Measurements from ENCODE around the gene PIK3R3. TPM values are rescaled to one million over a fixed set of nuclear protein-coding genes. Genes with fewer than 3 reads are reported as not detected.
A peak's percentile ranks its signal among the peaks of the same experiment; 100 is the strongest.
"Not testable (repeated sequence)": the region's sequence is repeated elsewhere in the genome, so short reads cannot be mapped to it uniquely, and the experiment has no call there.

The PIK3R3 gene
- total and polyA plus RNA-seq, 9 donors: 8.1 to 18.3 (median 13.3) TPM

- not testable (repeated sequence) for DNase-seq; H3K4me1 ChIP-seq (ENCODE audit: control insufficient read depth, insufficient read depth, low read length); H3K27ac ChIP-seq (ENCODE audit: low read length); H3K27me3 ChIP-seq (ENCODE audit: control insufficient read depth, insufficient read depth, low read length); H3K36me3 ChIP-seq (ENCODE audit: control insufficient read depth, insufficient read depth, low read length); H3K9me3 ChIP-seq (replicated peaks; ENCODE audit: control insufficient read depth, low read depth, low read length); H3K4me3 ChIP-seq (ENCODE audit: low read length)
- WGBS (ENCODE audit: insufficient coverage): 100% methylated on average over 1 of the region's 4 CpGs
Observed at GRCh38 chr1:46093832-46094231, 38.6 kb downstream of the PIK3R3 start.

- WGBS (ENCODE audit: insufficient coverage): 100% methylated on average over 1 of the region's 1 CpG
- H3K4me1 ChIP-seq (ENCODE audit: control insufficient read depth, insufficient read depth, low read length): no peaks in the 10 kb centered on the region
Observed at GRCh38 chr1:46087891-46088290, 44.5 kb downstream of the PIK3R3 start.

GRCh38 chr1:46086576-46086975, 45.9 kb downstream of the PIK3R3 start:
- H3K4me3 ChIP-seq (ENCODE audit: low read length): no peak overlapping the region
- no peak overlapping the region for H3K27ac ChIP-seq (ENCODE audit: low read length)
- H3K27me3 ChIP-seq (ENCODE audit: control insufficient read depth, insufficient read depth, low read length): no peaks in the 10 kb centered on the region
- no peaks in the 10 kb centered on the region for H3K4me1 ChIP-seq (ENCODE audit: control insufficient read depth, insufficient read depth, low read length)
- no peaks in the 10 kb centered on the region for H3K36me3 ChIP-seq (ENCODE audit: control insufficient read depth, insufficient read depth, low read length)
- DNase-seq: no peak
- 80% methylated on average over 2 of the region's 5 CpGs for WGBS (ENCODE audit: insufficient coverage)
- no peaks in the 10 kb centered on the region for H3K9me3 ChIP-seq (replicated peaks; ENCODE audit: control insufficient read depth, low read depth, low read length)

More at GRCh38 chr1:46087891-46088290, 44.5 kb downstream of the PIK3R3 start:
- no peak overlapping the region for H3K4me3 ChIP-seq (ENCODE audit: low read length)
- no peaks in the 10 kb centered on the region for H3K9me3 ChIP-seq (replicated peaks; ENCODE audit: control insufficient read depth, low read depth, low read length)
- no peak overlapping the region for H3K27ac ChIP-seq (ENCODE audit: low read length)
- DNase-seq: no peak
- H3K36me3 ChIP-seq (ENCODE audit: control insufficient read depth, insufficient read depth, low read length): no peaks in the 10 kb centered on the region
- H3K27me3 ChIP-seq (ENCODE audit: control insufficient read depth, insufficient read depth, low read length): no peaks in the 10 kb centered on the region

GRCh38 chr1:46084553-46085451, 47.6 kb downstream of the PIK3R3 start:
- H3K9me3 ChIP-seq (replicated peaks; ENCODE audit: control insufficient read depth, low read depth, low read length): no peaks in the 10 kb centered on the region
- no peak for DNase-seq
- no peaks in the 10 kb centered on the region for H3K27me3 ChIP-seq (ENCODE audit: control insufficient read depth, insufficient read depth, low read length)
- H3K4me1 ChIP-seq (ENCODE audit: control insufficient read depth, insufficient read depth, low read length): no peaks in the 10 kb centered on the region
- no CpG with 5 or more reads among the region's 1 CpG for WGBS (ENCODE audit: insufficient coverage)
- H3K4me3 ChIP-seq (ENCODE audit: low read length): no peak overlapping the region
- no peak overlapping the region for H3K27ac ChIP-seq (ENCODE audit: low read length)
- H3K36me3 ChIP-seq (ENCODE audit: control insufficient read depth, insufficient read depth, low read length): peaks cover 2% of the 10 kb centered on the region

- DNase-seq: no peak
- no peaks in the 10 kb centered on the region for H3K4me1 ChIP-seq (ENCODE audit: control insufficient read depth, insufficient read depth, low read length)
Observed at GRCh38 chr1:46083579-46083978, 48.9 kb downstream of the PIK3R3 start.

GRCh38 chr1:46081619-46082018, 50.8 kb downstream of the PIK3R3 start:
- no peak overlapping the region for H3K27ac ChIP-seq (ENCODE audit: low read length)
- H3K4me1 ChIP-seq (ENCODE audit: control insufficient read depth, insufficient read depth, low read length): no peaks in the 10 kb centered on the region
- H3K36me3 ChIP-seq (ENCODE audit: control insufficient read depth, insufficient read depth, low read length): peaks cover 2% of the 10 kb centered on the region
- DNase-seq: peak; percentile 41
- no peaks in the 10 kb centered on the region for H3K9me3 ChIP-seq (replicated peaks; ENCODE audit: control insufficient read depth, low read depth, low read length)
- WGBS (ENCODE audit: insufficient coverage): no CpG with 5 or more reads among the region's 1 CpG
- no peak overlapping the region for H3K4me3 ChIP-seq (ENCODE audit: low read length)
- no peaks in the 10 kb centered on the region for H3K27me3 ChIP-seq (ENCODE audit: control insufficient read depth, insufficient read depth, low read length)

More at GRCh38 chr1:46083579-46083978, 48.9 kb downstream of the PIK3R3 start:
- Histone ChIP-seq H3K9me3 (replicated peaks; ENCODE audit: control insufficient read depth, low read depth, low read length) (no peaks in the 10 kb centered on the region), H3K27me3 (ENCODE audit: control insufficient read depth, insufficient read depth, low read length) (no peaks in the 10 kb centered on the region), H3K27ac (ENCODE audit: low read length) (no peak overlapping the region), H3K36me3 (ENCODE audit: control insufficient read depth, insufficient read depth, low read length) (peaks cover 2% of the 10 kb centered on the region), H3K4me3 (ENCODE audit: low read length) (no peak overlapping the region)

GRCh38 chr1:46081206-46081605, 51.2 kb downstream of the PIK3R3 start:
- DNase-seq: no peak
- 84% methylated on average over 5 of the region's 7 CpGs for WGBS (ENCODE audit: insufficient coverage)
- Histone ChIP-seq H3K27me3 (ENCODE audit: control insufficient read depth, insufficient read depth, low read length) (no peaks in the 10 kb centered on the region), H3K36me3 (ENCODE audit: control insufficient read depth, insufficient read depth, low read length) (peaks cover 4% of the 10 kb centered on the region), H3K27ac (ENCODE audit: low read length) (no peak overlapping the region), H3K4me3 (ENCODE audit: low read length) (no peak overlapping the region), H3K9me3 (replicated peaks; ENCODE audit: control insufficient read depth, low read depth, low read length) (no peaks in the 10 kb centered on the region), H3K4me1 (ENCODE audit: control insufficient read depth, insufficient read depth, low read length) (no peaks in the 10 kb centered on the region)

GRCh38 chr1:46080257-46080656, 52.2 kb downstream of the PIK3R3 start:
- 90% methylated on average over 1 of the region's 3 CpGs for WGBS (ENCODE audit: insufficient coverage)
- peaks cover 7% of the 10 kb centered on the region for H3K36me3 ChIP-seq (ENCODE audit: control insufficient read depth, insufficient read depth, low read length)

GRCh38 chr1:46077644-46078043, 54.8 kb downstream of the PIK3R3 start:
- Histone ChIP-seq H3K27ac (ENCODE audit: low read length) (no peak overlapping the region), H3K4me3 (ENCODE audit: low read length) (no peak overlapping the region), H3K4me1 (ENCODE audit: control insufficient read depth, insufficient read depth, low read length) (no peaks in the 10 kb centered on the region), H3K36me3 (ENCODE audit: control insufficient read depth, insufficient read depth, low read length) (peaks cover 7% of the 10 kb centered on the region), H3K27me3 (ENCODE audit: control insufficient read depth, insufficient read depth, low read length) (no peaks in the 10 kb centered on the region), H3K9me3 (replicated peaks; ENCODE audit: control insufficient read depth, low read depth, low read length) (no peaks in the 10 kb centered on the region)
- WGBS (ENCODE audit: insufficient coverage): 100% methylated on average over 1 of the region's 4 CpGs
- no peak for DNase-seq

More at GRCh38 chr1:46080257-46080656, 52.2 kb downstream of the PIK3R3 start:
- Histone ChIP-seq H3K27ac (ENCODE audit: low read length) (no peak overlapping the region), H3K4me3 (ENCODE audit: low read length) (no peak overlapping the region), H3K27me3 (ENCODE audit: control insufficient read depth, insufficient read depth, low read length) (no peaks in the 10 kb centered on the region), H3K4me1 (ENCODE audit: control insufficient read depth, insufficient read depth, low read length) (no peaks in the 10 kb centered on the region), H3K9me3 (replicated peaks; ENCODE audit: control insufficient read depth, low read depth, low read length) (no peaks in the 10 kb centered on the region)
- DNase-seq: no peak

- Histone ChIP-seq H3K36me3 (ENCODE audit: control insufficient read depth, insufficient read depth, low read length) (peaks cover 7% of the 10 kb centered on the region), H3K9me3 (replicated peaks; ENCODE audit: control insufficient read depth, low read depth, low read length) (no peaks in the 10 kb centered on the region), H3K27ac (ENCODE audit: low read length) (no peak overlapping the region), H3K27me3 (ENCODE audit: control insufficient read depth, insufficient read depth, low read length) (no peaks in the 10 kb centered on the region), H3K4me3 (ENCODE audit: low read length) (no peak overlapping the region), H3K4me1 (ENCODE audit: control insufficient read depth, insufficient read depth, low read length) (no peaks in the 10 kb centered on the region)
- no peak for DNase-seq
- 75% methylated on average over 1 of the region's 2 CpGs for WGBS (ENCODE audit: insufficient coverage)
Observed at GRCh38 chr1:46076343-46076742, 56.1 kb downstream of the PIK3R3 start.
